HUES48 (cell line): Measurements from ENCODE around the gene VPREB3.

Source experiments
- H3K27ac ChIP-seq: one replicate; pipeline ENCODE4 v1.7.0; 2013; ENCODE audit warnings: low read depth, low read length, inconsistent platforms
- H3K27me3 ChIP-seq: 2 replicates; pipeline ENCODE4 v1.6.1; 2013; ENCODE audit warnings: mild to moderate bottlenecking, low read length; ENCODE audit not compliant: control insufficient read depth, insufficient read depth
- H3K36me3 ChIP-seq: 2 replicates; pipeline ENCODE4 v1.6.1; 2013; ENCODE audit warnings: low read length; ENCODE audit not compliant: control insufficient read depth, insufficient read depth
- H3K4me1 ChIP-seq: 2 replicates; pipeline ENCODE4 v1.6.1; 2013; ENCODE audit warnings: mild to moderate bottlenecking, low read length; ENCODE audit not compliant: control insufficient read depth, insufficient read depth
- H3K4me3 ChIP-seq: 2 replicates; pipeline ENCODE4 v1.5.1; 2013; ENCODE audit warnings: mild to moderate bottlenecking, low read depth, low read length
- H3K9ac ChIP-seq: 2 replicates; pipeline ENCODE4 v1.6.1; 2013; ENCODE audit warnings: mild to moderate bottlenecking, low read depth, low read length, moderate library complexity
- H3K9me3 ChIP-seq: 2 replicates; pipeline ENCODE4 v1.6.1; 2013; ENCODE audit warnings: low read length; ENCODE audit not compliant: control insufficient read depth, insufficient read depth

The VPREB3 gene

GRCh38 chr22:23754220-23754919, at the start of gene VPREB3:
TSS of gene VPREB3 (minus strand) at chr22:23754425. CDS start at chr22:23754363, 62 bp downstream.
- Histone ChIP-seq H3K9ac (no peak within 1 kb of the TSS), H3K4me1 (peaks cover 4% of the 10 kb centered on the region; the same call in 1 of the 2 replicates), H3K27ac (no peak within 1 kb of the TSS), H3K36me3 (no peaks in the 10 kb centered on the region), H3K4me3 (no peak within 1 kb of the TSS), H3K27me3 (no peaks in the 10 kb centered on the region), H3K9me3 (no peaks in the 10 kb centered on the region)

GRCh38 chr22:23803001-23803819, 49.0 kb upstream of the VPREB3 start:
- Histone ChIP-seq H3K27me3 (no peaks in the 10 kb centered on the region), H3K4me1 (no peaks in the 10 kb centered on the region), H3K36me3 (peaks cover 81% of the 10 kb centered on the region), H3K9ac (no peak overlapping the region), H3K4me3 (no peak overlapping the region), H3K9me3 (no peaks in the 10 kb centered on the region), H3K27ac (no peak overlapping the region)

GRCh38 chr22:23801886-23802377, 47.7 kb upstream of the VPREB3 start:
- no peaks in the 10 kb centered on the region for H3K9me3 ChIP-seq
- no peak overlapping the region for H3K27ac ChIP-seq
- H3K4me3 ChIP-seq = no peak overlapping the region
- H3K36me3 ChIP-seq = peaks cover 82% of the 10 kb centered on the region
- H3K4me1 ChIP-seq = no peaks in the 10 kb centered on the region
- no peak overlapping the region for H3K9ac ChIP-seq
- H3K27me3 ChIP-seq = no peaks in the 10 kb centered on the region

GRCh38 chr22:23801238-23801821, 47.1 kb upstream of the VPREB3 start:
- H3K27me3 ChIP-seq = no peaks in the 10 kb centered on the region
- no peak overlapping the region for H3K27ac ChIP-seq
- no peak overlapping the region for H3K4me3 ChIP-seq
- H3K36me3 ChIP-seq = peaks cover 80% of the 10 kb centered on the region
- H3K9me3 ChIP-seq = no peaks in the 10 kb centered on the region
- H3K4me1 ChIP-seq = no peaks in the 10 kb centered on the region
- H3K9ac ChIP-seq = no peak overlapping the region

GRCh38 chr22:23800297-23801237, 46.3 kb upstream of the VPREB3 start:
- Histone ChIP-seq H3K4me1 (no peaks in the 10 kb centered on the region), H3K27ac (no peak overlapping the region), H3K9ac (no peak overlapping the region), H3K36me3 (peaks cover 78% of the 10 kb centered on the region), H3K4me3 (no peak overlapping the region), H3K9me3 (no peaks in the 10 kb centered on the region), H3K27me3 (no peaks in the 10 kb centered on the region)

- no peak overlapping the region for H3K27ac ChIP-seq
- no peaks in the 10 kb centered on the region for H3K9me3 ChIP-seq
- H3K36me3 ChIP-seq = peaks cover 79% of the 10 kb centered on the region
- no peak overlapping the region for H3K9ac ChIP-seq
- no peak overlapping the region for H3K4me3 ChIP-seq
- no peaks in the 10 kb centered on the region for H3K4me1 ChIP-seq
- no peaks in the 10 kb centered on the region for H3K27me3 ChIP-seq
These were observed 42.2 kb upstream of the VPREB3 start for GRCh38 chr22:23796461-23796860.

GRCh38 chr22:23793326-23793725, 39.1 kb upstream of the VPREB3 start:
- Histone ChIP-seq H3K27ac (no peak overlapping the region), H3K36me3 (peaks cover 62% of the 10 kb centered on the region), H3K4me3 (no peak overlapping the region), H3K4me1 (peaks cover 12% of the 10 kb centered on the region), H3K27me3 (no peaks in the 10 kb centered on the region), H3K9ac (no peak overlapping the region), H3K9me3 (no peaks in the 10 kb centered on the region)

- Histone ChIP-seq H3K4me3 (no peak overlapping the region), H3K9ac (no peak overlapping the region), H3K27ac (no peak overlapping the region), H3K4me1 (peaks cover 12% of the 10 kb centered on the region), H3K27me3 (no peaks in the 10 kb centered on the region), H3K36me3 (peaks cover 53% of the 10 kb centered on the region), H3K9me3 (no peaks in the 10 kb centered on the region)
These were observed 37.8 kb upstream of the VPREB3 start for GRCh38 chr22:23791738-23792645.

GRCh38 chr22:23790819-23791737, 36.9 kb upstream of the VPREB3 start:
- H3K4me1 ChIP-seq = peaks cover 18% of the 10 kb centered on the region
- H3K27me3 ChIP-seq = no peaks in the 10 kb centered on the region
- no peaks in the 10 kb centered on the region for H3K9me3 ChIP-seq
- H3K9ac ChIP-seq = no peak overlapping the region
- peaks cover 47% of the 10 kb centered on the region for H3K36me3 ChIP-seq
- H3K4me3 ChIP-seq = no peak overlapping the region
- no peak overlapping the region for H3K27ac ChIP-seq
